Dedifferentiated amniotic fluid mesenchymal stem cell (primary cell): ENCODE results near the gene CAMK1.

Experiments used
- DNase-seq: peaks from one replicate; pipeline ENCODE4 v3.0.0-alpha.2; 2016; ENCODE audit errors: extremely low spot score

Gene CAMK1

GRCh38 chr3:9710174-9710739 lies 59.5 kb downstream of the CAMK1 start:
- DNase-seq, result no peak
